Breast epithelium (tissue), 3 donors: Measurements from ENCODE around the gene MYD88.

Experiments used
- POLR2A ChIP-seq: fragments of 450-650 bp; IDR thresholded peaks from one replicate; pipeline ENCODE4 v1.6.1; 2016; ENCODE audit warnings: antibody characterized with exemption, mild to moderate bottlenecking, moderate library complexity
- TF ChIP-seq, protein P1 (sequence below), 3 donors: fragments of 450-650 bp; IDR thresholded peaks; one replicate each; pipeline ENCODE4 v1.5.1; 2016 to 2017; ENCODE audit warnings: antibody characterized with exemption in 3 of 3, mild to moderate bottlenecking in 3 of 3, moderate library complexity in 3 of 3

DNA sequence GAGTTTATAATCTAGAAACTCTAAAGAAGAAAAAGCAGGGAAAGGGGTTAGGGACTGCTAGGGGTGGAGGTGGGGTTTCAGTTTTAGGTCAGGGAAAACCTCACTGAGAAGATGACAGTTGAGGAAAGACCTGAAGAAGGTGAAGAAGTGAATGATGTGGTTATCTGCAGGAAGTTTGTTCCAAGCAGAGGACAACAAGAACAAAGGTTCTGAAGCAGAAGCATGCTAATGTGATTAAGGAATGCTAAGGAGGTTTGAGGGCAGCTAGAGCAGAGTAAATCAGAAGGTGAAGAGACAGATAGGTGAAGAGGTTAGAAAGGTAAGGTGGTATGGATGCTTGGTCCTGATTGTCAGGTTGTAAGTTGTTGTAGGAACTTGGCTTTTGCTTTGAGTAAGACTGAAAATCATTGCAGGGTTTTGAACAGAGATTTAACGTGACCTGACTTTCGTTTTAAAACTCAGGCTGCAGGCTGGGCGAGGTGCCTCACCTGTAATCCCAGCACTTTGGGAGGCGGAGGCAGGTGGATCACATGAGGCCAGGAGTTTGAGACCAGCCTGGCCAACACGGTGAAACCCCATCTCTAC, 35.5 kb downstream of the MYD88 start:
- TF ChIP-seq, protein P1, sequence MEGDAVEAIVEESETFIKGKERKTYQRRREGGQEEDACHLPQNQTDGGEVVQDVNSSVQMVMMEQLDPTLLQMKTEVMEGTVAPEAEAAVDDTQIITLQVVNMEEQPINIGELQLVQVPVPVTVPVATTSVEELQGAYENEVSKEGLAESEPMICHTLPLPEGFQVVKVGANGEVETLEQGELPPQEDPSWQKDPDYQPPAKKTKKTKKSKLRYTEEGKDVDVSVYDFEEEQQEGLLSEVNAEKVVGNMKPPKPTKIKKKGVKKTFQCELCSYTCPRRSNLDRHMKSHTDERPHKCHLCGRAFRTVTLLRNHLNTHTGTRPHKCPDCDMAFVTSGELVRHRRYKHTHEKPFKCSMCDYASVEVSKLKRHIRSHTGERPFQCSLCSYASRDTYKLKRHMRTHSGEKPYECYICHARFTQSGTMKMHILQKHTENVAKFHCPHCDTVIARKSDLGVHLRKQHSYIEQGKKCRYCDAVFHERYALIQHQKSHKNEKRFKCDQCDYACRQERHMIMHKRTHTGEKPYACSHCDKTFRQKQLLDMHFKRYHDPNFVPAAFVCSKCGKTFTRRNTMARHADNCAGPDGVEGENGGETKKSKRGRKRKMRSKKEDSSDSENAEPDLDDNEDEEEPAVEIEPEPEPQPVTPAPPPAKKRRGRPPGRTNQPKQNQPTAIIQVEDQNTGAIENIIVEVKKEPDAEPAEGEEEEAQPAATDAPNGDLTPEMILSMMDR (IDR thresholded peaks at IDR 0.05): no peak
- no peak for TF ChIP-seq POLR2A
